CD14-positive monocyte (primary cell): ENCODE measurements around the gene KLF14. TPM values are rescaled to one million over a fixed set of nuclear protein-coding genes. Genes with fewer than 3 reads are reported as not detected.
A peak's percentile ranks its signal among the peaks of the same experiment; 100 is the strongest.

Source experiments
- DNase-seq, 3 donors: peaks; one replicate each; pipeline ENCODE4 v3.0.0-alpha.2; 2011 to 2022
- H2AFZ ChIP-seq: 2 replicates; pipeline ENCODE4 v1.6.0; 2012; ENCODE audit warnings: mild to moderate bottlenecking, low read depth, low read length, inconsistent platforms; ENCODE audit not compliant: insufficient read depth, poor library complexity, severe bottlenecking
- H3K27ac ChIP-seq, 2 donors: 1 replicate in 1 of 2; 2 replicates in 1 of 2; pipeline ENCODE4 v1.5.1; 2012 to 2013; ENCODE audit warnings: low read length in 2 of 2, control low read depth in 1 of 2, inconsistent platforms in 1 of 2, low read depth in 1 of 2, mild to moderate bottlenecking in 1 of 2
- H3K27me3 ChIP-seq, 2 donors: one replicate each; pipeline versions ENCODE4 v1.6.0 to v1.6.1; 2011 to 2013; ENCODE audit warnings: low read length in 2 of 2; ENCODE audit not compliant: control insufficient read depth in 2 of 2, insufficient read depth in 2 of 2
- H3K36me3 ChIP-seq, 2 donors: replicated peaks in 1 of 2; 1 replicate in 1 of 2; 2 replicates in 1 of 2; pipeline versions ENCODE4 v1.5.1 to v1.6.1; 2012 to 2013; ENCODE audit warnings: low read length in 2 of 2, control low read depth in 1 of 2, inconsistent platforms in 1 of 2, mild to moderate bottlenecking in 1 of 2; ENCODE audit not compliant: insufficient read depth in 2 of 2, control insufficient read depth in 1 of 2
- H3K4me1 ChIP-seq, 2 donors: 1 replicate in 1 of 2; 2 replicates in 1 of 2; pipeline versions ENCODE4 v1.5.1 to v1.6.1; 2012 to 2013; ENCODE audit warnings: low read length in 2 of 2, control low read depth in 1 of 2, inconsistent platforms in 1 of 2, mild to moderate bottlenecking in 1 of 2, moderate library complexity in 1 of 2; ENCODE audit not compliant: insufficient read depth in 2 of 2, control insufficient read depth in 1 of 2
- H3K4me2 ChIP-seq: replicated peaks from 2 replicates; pipeline ENCODE3; 2012; ENCODE audit warnings: low read length, moderate library complexity, mild to moderate bottlenecking; ENCODE audit not compliant: poor library complexity, severe bottlenecking; ENCODE audit errors: extremely low read depth
- H3K4me3 ChIP-seq, 3 experiments: fragments of 200-600 bp in 1 of 3; sonication (generic) in 1 of 3; replicated peaks in 1 of 3; 1 replicate in 2 of 3; 2 replicates in 1 of 3; pipeline ENCODE4 v1.5.1; 2011 to 2013; ENCODE audit warnings: low read length in 3 of 3, mild to moderate bottlenecking in 3 of 3, control low read depth in 2 of 3, low read depth in 2 of 3, inconsistent platforms in 1 of 3, moderate library complexity in 1 of 3
- H3K79me2 ChIP-seq: 2 replicates; pipeline ENCODE4 v1.6.0; 2012; ENCODE audit warnings: mild to moderate bottlenecking, control low read depth, inconsistent platforms, low read length, moderate library complexity; ENCODE audit not compliant: insufficient read depth
- H3K9ac ChIP-seq: 2 replicates; pipeline ENCODE4 v1.6.0; 2017; ENCODE audit warnings: low read length, mild to moderate bottlenecking; ENCODE audit not compliant: insufficient read depth, poor library complexity, severe bottlenecking
- H3K9me3 ChIP-seq, 2 donors: replicated peaks in 1 of 2; 1 replicate in 1 of 2; 2 replicates in 1 of 2; pipeline versions ENCODE4 v1.5.1 to v1.6.1; 2012 to 2013; ENCODE audit warnings: low read length in 2 of 2, control low read depth in 1 of 2; ENCODE audit not compliant: control insufficient read depth in 1 of 2, insufficient read depth in 1 of 2
- H4K20me1 ChIP-seq: 2 replicates; pipeline ENCODE4 v1.6.0; 2012; ENCODE audit warnings: mild to moderate bottlenecking, low read length, control low read depth, moderate library complexity; ENCODE audit not compliant: insufficient read depth
- H3K27ac Mint-ChIP-seq, 7 donors: one replicate each; pipeline ENCODE4 v1.8.0; 2020; ENCODE audit warnings: mild to moderate bottlenecking in 7 of 7, mixed read lengths in 7 of 7, moderate library complexity in 6 of 7, inconsistent platforms in 2 of 7
- H3K27me3 Mint-ChIP-seq, 3 donors: one replicate each; pipeline ENCODE4 v1.8.0; 2021 to 2022; ENCODE audit warnings: low read depth in 3 of 3, mild to moderate bottlenecking in 3 of 3, mixed read lengths in 3 of 3, moderate library complexity in 3 of 3, inconsistent platforms in 1 of 3
- H3K36me3 Mint-ChIP-seq, 2 donors: one replicate each; pipeline ENCODE4 v1.8.0; 2020; ENCODE audit warnings: mixed read lengths in 2 of 2, inconsistent platforms in 1 of 2, mild to moderate bottlenecking in 1 of 2
- H3K4me1 Mint-ChIP-seq: one replicate; pipeline ENCODE4 v1.8.0; 2020; ENCODE audit warnings: mild to moderate bottlenecking, mixed read lengths
- H3K4me3 Mint-ChIP-seq, 2 donors: one replicate each; pipeline ENCODE4 v1.8.0; 2020; ENCODE audit warnings: mild to moderate bottlenecking in 2 of 2, mixed read lengths in 2 of 2, moderate library complexity in 1 of 2
- H3K9me3 Mint-ChIP-seq, 7 donors: one replicate each; pipeline ENCODE4 v1.8.0; 2020 to 2022; ENCODE audit warnings: mixed read lengths in 7 of 7, mild to moderate bottlenecking in 6 of 7, moderate library complexity in 6 of 7, inconsistent platforms in 2 of 7
- WGBS: methylation state at CpG from one replicate; pipeline ENCODE4 v1.1.5; 2013; ENCODE audit warnings: missing lambda C conversion rate; ENCODE audit not compliant: insufficient coverage; 5-methylcytosine and 5-hydroxymethylcytosine counted together
- intact Hi-C, 2 donors: fragments of 100-400 bp; cut with micrococcal nuclease; formaldehyde crosslinking; loops; one replicate each; pipeline versions ENCODE4 v1.15.0 to v1.15.1; 2023
- polyA plus RNA-seq, 3 donors: library from polyadenylated mRNA; depleted of rRNA in 1 of 3; unstranded in 2 of 3; stranded (reverse) in 1 of 3; fragments of 300-500 nt in 2 of 3; fragments of >200 nt in 1 of 3; fragmentation: Illumina TruSeq in 2 of 3; gene quantifications; 1 replicate in 2 of 3; 2 replicates in 1 of 3; pipeline ENCODE4 v1.2.3, GENCODE V29; 2012 to 2021
- TF ChIP-seq, protein P1 (sequence below): fragments of 200-600 bp; IDR thresholded peaks from one replicate; pipeline ENCODE4 v1.8.0; 2022; ENCODE audit warnings: antibody characterized with exemption, mild to moderate bottlenecking

Gene KLF14
- polyA plus RNA-seq, 3 donors = 0.09 TPM; not detected in 2

GRCh38 chr7:130758429-130759056, 24.5 kb upstream of the KLF14 start:
- no peaks in the 10 kb centered on the region for H3K4me1 ChIP-seq
- H3K27me3 Mint-ChIP-seq = peaks cover 5 to 14% (median 13%) of the 10 kb centered on the region in 3 donors
- H3K4me1 Mint-ChIP-seq = no peaks in the 10 kb centered on the region
- no peak overlapping the region for H3K27ac ChIP-seq
- WGBS = no CpG with 5 or more reads among the region's 2 CpGs
- no peaks in the 10 kb centered on the region for H3K36me3 ChIP-seq
- no peak overlapping the region for H3K4me2 ChIP-seq
- H3K9me3 ChIP-seq = no peaks in the 10 kb centered on the region
- H3K9ac ChIP-seq = no peak overlapping the region
- TF ChIP-seq, protein P1, sequence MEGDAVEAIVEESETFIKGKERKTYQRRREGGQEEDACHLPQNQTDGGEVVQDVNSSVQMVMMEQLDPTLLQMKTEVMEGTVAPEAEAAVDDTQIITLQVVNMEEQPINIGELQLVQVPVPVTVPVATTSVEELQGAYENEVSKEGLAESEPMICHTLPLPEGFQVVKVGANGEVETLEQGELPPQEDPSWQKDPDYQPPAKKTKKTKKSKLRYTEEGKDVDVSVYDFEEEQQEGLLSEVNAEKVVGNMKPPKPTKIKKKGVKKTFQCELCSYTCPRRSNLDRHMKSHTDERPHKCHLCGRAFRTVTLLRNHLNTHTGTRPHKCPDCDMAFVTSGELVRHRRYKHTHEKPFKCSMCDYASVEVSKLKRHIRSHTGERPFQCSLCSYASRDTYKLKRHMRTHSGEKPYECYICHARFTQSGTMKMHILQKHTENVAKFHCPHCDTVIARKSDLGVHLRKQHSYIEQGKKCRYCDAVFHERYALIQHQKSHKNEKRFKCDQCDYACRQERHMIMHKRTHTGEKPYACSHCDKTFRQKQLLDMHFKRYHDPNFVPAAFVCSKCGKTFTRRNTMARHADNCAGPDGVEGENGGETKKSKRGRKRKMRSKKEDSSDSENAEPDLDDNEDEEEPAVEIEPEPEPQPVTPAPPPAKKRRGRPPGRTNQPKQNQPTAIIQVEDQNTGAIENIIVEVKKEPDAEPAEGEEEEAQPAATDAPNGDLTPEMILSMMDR = peak; percentile 84
- no peak overlapping the region for H2AFZ ChIP-seq
- H3K27ac Mint-ChIP-seq = no peak overlapping the region
- DNase-seq = peak; percentile 43 to 54 (median 43)
- no peak overlapping the region for H3K4me3 ChIP-seq
- H3K79me2 ChIP-seq = no peaks in the 10 kb centered on the region
- peaks cover 0 to 4% of the 10 kb centered on the region in 2 donors for H3K27me3 ChIP-seq
- H3K9me3 Mint-ChIP-seq = peaks cover 0 to 2% (median 0%) of the 10 kb centered on the region in 7 donors
- H4K20me1 ChIP-seq = no peaks in the 10 kb centered on the region
- no peaks in the 10 kb centered on the region for H3K36me3 Mint-ChIP-seq
- no peak overlapping the region for H3K4me3 Mint-ChIP-seq
- intact Hi-C loops = loop anchor here in 1 of 2 donors (10.0 kb wide), 2 partner anchors 514 to 684 kb away; partner anchors contain the start of gene KLHDC10

- 100% methylated on average over 1 of the region's 2 CpGs for WGBS
- no peaks in the 10 kb centered on the region for H3K36me3 ChIP-seq
- TF ChIP-seq, protein P1 = no peak
- H3K79me2 ChIP-seq = no peaks in the 10 kb centered on the region
- no peak overlapping the region for H3K4me3 ChIP-seq
- Mint-ChIP-seq H3K27me3 (peaks cover 6 to 13% (median 12%) of the 10 kb centered on the region in 3 donors), H3K27ac (no peak overlapping the region), H3K4me1 (peaks cover 2% of the 10 kb centered on the region), H3K36me3 (no peaks in the 10 kb centered on the region), H3K4me3 (no peak overlapping the region), H3K9me3 (peaks cover 0 to 2% (median 0%) of the 10 kb centered on the region in 7 donors)
- H2AFZ ChIP-seq = no peak overlapping the region
- H3K4me2 ChIP-seq = no peak overlapping the region
- no peak for DNase-seq
- H3K4me1 ChIP-seq = no peaks in the 10 kb centered on the region
- H4K20me1 ChIP-seq = no peaks in the 10 kb centered on the region
- no peaks in the 10 kb centered on the region for H3K9me3 ChIP-seq
- peaks cover 2 to 7% of the 10 kb centered on the region in 2 donors for H3K27me3 ChIP-seq
- H3K9ac ChIP-seq = no peak overlapping the region
- no peak overlapping the region for H3K27ac ChIP-seq
- intact Hi-C loops = loop anchor here in 1 of 2 donors (10.0 kb wide), 2 partner anchors 512 to 682 kb away; partner anchors contain the start of gene KLHDC10
Observed at GRCh38 chr7:130756316-130756715, 22.3 kb upstream of the KLF14 start.
